Measurements from ENCODE around the gene DIPK1B.

DNA sequence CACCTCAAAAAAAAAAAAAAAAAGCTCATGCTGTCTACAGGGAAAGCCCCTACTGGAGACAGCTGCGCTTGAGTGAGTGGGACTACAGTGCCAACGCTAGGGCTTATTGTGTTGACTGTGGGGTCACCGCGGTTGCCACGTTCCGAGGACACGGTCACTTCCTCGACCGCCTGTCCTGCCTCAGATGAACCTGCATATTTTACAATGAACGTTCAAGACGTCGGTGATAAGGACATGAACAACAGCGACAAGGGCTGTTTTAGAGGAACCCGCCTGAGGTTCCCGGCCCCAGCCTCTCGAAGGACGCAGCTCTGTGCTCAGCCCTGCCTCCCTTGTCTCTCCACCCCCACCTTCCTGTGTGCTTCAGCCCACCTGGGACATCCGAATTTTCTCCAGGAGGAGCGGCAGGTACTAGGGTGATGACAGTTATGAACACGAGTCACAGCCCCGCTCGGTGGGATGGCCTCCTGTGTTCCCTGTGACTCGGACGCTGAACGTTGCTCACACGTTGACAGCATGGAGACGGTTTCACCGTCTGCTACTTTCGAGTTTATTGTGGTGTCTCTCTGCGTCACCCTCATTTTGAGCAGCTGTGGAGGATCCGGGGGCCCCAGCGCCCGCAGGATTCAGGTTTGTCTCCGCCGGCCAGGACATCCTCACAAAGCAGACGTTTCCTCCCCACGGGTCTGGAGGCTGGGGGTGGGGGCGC, 11.3 kb upstream of the DIPK1B start:
- TF ChIP-seq, protein P1, sequence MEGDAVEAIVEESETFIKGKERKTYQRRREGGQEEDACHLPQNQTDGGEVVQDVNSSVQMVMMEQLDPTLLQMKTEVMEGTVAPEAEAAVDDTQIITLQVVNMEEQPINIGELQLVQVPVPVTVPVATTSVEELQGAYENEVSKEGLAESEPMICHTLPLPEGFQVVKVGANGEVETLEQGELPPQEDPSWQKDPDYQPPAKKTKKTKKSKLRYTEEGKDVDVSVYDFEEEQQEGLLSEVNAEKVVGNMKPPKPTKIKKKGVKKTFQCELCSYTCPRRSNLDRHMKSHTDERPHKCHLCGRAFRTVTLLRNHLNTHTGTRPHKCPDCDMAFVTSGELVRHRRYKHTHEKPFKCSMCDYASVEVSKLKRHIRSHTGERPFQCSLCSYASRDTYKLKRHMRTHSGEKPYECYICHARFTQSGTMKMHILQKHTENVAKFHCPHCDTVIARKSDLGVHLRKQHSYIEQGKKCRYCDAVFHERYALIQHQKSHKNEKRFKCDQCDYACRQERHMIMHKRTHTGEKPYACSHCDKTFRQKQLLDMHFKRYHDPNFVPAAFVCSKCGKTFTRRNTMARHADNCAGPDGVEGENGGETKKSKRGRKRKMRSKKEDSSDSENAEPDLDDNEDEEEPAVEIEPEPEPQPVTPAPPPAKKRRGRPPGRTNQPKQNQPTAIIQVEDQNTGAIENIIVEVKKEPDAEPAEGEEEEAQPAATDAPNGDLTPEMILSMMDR (tag by site-specific recombination; IDR thresholded peaks at IDR 0.05): no peak
- TF ChIP-seq PRDM6 (tag by site-specific recombination; IDR thresholded peaks at IDR 0.05) (no peak), ZNF311 (tag by site-specific recombination; IDR thresholded peaks at IDR 0.05; ENCODE audit: borderline replicate concordance) (no peak), ZNF670 (tag by site-specific recombination; IDR thresholded peaks at IDR 0.05; ENCODE audit: low read depth) (no peak), ZNF768 (tag by site-specific recombination; IDR thresholded peaks at IDR 0.05) (no peak), MZF1 (tag by site-specific recombination; IDR thresholded peaks at IDR 0.05; ENCODE audit: borderline replicate concordance) (no peak)

Data from HEK293 (cell line).